ENCODE measurements around the gene PCP2.
"Not testable (repeated sequence)": the region's sequence is repeated elsewhere in the genome, so short reads cannot be mapped to it uniquely, and the experiment has no call there.

The PCP2 gene

DNA sequence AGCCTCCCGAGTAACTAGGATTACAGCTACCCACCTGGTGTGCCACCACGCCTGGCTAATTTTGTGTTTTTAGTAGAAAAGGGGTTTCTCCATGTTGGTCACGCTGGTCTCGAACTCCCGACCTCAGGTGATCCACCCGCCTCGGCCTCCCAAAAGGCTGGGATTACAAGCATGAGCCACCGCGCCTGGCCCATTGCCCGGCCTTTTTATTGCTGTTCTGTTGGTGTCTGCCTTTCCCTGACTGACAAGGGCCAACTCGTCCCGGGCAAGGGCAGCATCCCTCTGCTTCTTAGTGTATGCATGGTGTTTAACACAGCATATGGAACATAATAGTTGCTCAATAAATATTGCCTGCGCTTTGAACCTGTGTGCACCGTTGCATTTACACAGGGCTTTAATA, 29.1 kb upstream of the PCP2 start:
- in situ Hi-C loops (cut with MboI; ENCODE audit: low sequenced_read_pairs), result no loop called here

DNA sequence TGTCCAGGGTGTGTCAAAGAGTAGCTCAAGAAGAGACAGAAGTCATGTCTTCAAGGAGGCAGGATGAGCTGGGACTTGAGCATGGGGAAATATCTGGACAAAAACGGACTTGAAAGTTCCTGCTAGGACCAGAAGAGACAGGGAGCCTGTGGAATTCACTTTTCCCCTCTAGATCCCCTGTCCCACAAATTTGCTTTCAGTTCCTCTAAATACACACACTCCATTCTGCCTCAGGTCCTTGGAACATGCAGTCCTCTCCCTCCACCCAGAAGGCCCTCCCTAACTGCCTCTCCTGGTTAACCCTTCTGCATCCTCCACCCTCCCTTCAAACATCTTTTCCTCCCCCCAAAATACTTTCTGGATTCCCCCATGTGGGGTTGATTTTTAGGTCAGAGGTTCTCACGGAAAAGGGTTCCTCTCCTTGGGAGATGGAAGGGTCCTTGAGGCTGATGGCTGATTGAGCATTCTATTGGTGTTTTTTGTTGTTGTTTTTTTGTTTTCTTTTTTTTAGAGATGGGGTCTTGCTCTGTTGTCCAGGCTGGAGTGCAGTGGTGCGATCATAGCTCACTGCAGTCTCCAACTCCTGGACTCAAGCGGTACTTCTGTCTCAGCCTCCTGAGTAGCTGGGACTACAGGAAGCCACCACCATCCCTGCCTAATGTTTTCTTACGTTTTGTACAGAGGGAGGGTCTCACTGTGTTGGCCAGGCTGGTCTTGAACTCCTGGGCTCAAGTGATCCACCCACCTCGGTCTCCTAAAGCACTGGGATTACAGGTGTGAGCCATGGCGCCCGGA, 28.4 kb upstream of the PCP2 start:
- in situ Hi-C loops (cut with MboI; ENCODE audit: low sequenced_read_pairs), result no loop called here

DNA sequence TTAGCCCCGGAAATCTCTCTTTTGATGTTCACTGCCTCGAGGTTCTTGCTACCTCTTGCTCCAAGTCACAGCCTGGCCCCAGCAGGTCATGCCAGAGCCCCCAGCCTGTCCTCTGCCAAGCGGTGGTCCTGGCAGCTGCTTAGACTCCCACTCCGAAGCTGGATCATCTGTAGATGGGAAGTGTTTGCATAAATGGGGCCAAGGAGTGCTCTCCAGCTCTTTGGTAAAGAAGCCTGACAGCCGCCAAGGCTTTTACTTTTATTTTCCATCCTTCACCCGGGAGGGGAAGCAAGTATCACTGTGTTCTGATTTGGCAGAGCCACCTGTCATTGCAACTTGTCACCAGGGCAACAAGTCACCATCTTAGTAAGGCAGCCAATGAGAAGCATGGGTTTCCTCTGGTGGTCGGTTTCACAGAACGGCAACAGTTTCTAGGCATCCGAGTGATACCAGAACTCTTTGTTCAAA, 24.7 kb upstream of the PCP2 start:
- in situ Hi-C loops (cut with MboI; ENCODE audit: low sequenced_read_pairs), result no loop called here

DNA sequence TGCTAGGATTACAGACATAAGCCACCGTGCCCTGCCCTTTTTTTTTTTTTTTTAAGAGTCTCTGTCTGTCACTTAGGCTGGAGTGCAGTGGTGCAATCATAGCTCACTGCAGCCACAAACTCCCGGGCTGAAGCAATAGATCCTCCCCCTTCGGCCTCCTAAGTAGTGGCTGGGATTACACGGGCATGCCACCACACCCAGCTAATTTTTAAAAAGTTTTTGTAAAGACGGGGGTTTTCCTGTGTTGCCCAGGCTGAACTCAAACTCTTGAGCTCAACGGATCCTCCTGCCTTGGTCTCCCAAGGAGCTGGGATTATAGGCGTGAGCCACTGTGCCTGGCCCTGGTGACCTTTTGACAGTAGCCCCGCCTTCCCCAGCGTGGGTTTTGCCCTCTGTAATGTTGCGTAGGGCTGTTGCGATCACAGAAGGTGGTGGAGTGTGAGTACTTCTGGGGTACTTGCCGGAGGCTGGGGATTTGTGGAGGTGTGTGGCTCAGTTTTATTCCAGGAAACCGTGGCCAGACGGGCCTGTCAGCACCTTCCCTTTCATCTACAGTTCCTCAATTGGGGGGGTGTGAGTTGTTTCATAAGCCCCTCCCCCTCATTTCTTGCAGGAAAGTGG, 23.7 kb upstream of the PCP2 start:
- in situ Hi-C loops (cut with MboI; ENCODE audit: low sequenced_read_pairs), result no loop called here

DNA sequence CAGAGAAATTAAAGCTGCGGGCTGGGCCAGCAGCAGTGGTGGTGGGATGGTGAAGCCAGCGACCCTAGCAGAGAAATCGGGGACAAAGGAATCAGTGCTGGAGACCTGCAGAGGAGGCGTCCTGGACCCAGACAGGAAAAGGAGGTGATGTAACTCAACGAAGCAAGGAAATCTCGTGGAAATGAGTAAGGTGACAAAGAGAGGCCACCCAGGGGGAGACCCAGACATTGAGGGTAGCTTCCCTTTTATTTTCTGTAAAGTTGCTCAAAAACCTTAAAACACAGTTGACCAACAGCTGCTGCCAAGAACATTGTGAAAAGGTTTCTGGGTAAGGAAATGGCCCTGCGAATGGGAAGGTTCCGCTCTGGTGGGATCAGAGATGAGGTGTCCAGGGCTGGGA, 22.1 kb upstream of the PCP2 start:
- in situ Hi-C loops (cut with MboI; ENCODE audit: low sequenced_read_pairs), result no loop called here

DNA sequence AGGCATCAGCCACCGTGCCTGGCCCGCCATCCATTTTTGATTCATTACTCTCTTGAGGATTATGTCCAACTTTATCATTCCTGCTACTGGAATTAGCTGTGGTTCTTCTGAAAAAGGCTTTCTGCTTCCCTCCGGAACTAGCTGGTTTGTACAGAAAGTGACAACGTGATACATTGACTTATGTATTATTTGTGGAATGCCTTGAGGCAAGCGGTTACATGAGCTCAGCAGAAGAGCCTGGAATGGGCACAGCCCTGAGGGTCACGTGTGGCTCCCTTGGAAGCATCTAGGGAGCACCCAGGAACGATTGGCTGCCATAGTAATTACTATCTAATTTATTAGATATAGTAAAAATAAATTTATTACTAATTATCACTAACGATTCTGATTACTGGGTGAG, 20.9 kb upstream of the PCP2 start:
- in situ Hi-C loops (cut with MboI; ENCODE audit: low sequenced_read_pairs), result no loop called here

DNA sequence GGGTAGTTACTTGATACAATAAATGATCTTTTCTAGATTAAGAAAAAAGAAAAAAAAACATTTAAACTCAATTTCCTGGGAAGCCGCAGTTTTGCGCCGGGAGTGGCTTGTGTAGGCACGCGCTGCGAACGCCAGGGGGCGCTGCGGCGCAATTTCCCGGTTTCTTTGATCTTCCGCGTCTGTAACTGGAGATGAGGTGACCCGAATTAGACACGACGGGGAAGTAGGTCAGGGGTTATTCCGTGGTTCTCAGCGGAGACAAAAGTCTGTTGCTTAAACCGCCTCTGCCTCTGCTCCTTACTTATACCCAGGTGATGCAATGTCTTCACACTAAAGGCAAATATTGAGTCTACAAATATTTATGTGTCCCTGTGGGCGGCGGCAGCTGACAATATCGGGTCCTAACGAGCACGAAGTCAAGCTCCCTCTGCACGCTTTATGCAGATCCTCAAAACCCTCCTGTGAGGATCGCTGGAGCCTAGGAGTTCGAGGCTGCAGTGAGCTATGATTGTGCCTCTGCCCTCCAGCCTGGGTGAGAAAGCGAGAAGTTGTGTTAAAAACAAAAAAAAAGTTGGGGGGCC, 18.6 kb upstream of the PCP2 start:
- in situ Hi-C loops (cut with MboI; ENCODE audit: low sequenced_read_pairs), result no loop called here

DNA sequence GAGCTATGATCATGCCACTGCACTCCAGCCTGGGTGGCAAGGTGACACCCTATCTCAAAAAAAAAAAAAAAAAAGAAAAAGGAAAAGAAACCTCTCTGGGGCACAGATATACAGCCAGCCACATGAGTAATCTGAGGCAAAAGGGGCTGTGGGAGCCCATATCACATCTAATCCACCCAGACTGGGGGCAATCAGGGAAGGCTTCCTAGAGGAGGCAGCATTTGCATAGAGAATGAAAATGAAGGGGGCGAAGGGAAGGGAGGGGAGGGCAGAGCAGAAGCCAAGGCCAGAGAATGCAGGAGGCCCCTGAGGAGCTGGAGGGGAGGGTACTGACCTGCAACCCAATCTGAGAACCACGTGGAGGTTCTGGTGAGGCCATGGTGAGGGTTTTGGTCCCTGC, 16.6 kb upstream of the PCP2 start:
- in situ Hi-C loops (cut with MboI; ENCODE audit: low sequenced_read_pairs), result no loop called here

DNA sequence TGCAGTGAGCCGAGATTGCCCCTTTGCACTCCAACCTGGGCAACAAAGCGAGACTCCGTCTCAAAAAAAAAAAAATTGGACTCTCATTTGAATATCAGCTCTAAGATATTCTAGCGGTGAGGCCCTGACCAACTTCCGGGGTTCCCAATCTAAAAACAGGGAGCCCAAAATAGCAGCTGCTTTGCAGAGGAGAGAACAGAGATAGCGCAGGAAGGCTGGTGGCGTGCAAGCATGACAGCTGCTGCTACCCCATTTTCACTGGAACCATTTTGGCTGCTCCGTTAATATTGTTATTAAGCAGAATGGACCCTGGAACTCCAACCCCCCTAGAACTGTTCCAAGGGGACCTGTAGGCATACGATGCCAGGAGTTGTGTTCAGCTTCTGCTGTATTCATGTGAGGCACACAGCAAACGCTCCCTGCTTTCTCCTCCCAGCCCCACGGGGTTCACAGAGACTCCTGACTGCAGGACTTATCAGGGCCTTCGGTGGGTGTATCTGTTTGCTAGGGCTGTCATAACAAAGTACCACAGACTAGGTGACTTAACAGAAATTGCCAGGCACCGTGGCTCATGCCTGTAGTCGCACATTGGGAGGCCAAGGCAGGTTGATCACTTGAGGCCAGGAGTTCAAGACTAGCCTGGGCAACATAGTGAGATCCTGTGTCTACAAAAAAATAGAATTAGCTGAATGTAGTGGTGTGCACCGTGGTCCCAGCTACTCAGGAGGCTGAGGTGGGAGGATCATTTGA, 14.9 kb upstream of the PCP2 start:
- in situ Hi-C loops (cut with MboI; ENCODE audit: low sequenced_read_pairs), result no loop called here

DNA sequence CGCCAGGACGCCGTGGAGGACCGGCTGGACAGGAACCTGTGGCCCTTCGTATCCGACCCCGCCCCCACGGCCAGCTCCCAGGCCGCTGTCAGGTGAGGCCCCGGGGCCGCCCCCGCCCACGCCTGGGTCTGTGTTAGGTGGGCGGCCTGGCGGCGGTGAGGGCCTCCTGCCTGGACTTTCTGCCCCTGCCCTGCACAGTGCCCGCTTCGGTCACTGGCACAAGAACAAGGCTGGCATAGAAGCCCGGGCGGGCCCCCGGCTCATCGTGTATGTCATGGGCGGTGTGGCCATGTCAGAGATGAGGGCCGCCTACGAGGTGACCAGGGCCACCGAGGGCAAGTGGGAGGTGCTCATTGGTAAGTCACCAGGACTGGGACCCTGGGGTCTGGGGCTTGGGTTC, 13.6 kb upstream of the PCP2 start:
- in situ Hi-C loops (cut with MboI; ENCODE audit: low sequenced_read_pairs), result no loop called here

DNA sequence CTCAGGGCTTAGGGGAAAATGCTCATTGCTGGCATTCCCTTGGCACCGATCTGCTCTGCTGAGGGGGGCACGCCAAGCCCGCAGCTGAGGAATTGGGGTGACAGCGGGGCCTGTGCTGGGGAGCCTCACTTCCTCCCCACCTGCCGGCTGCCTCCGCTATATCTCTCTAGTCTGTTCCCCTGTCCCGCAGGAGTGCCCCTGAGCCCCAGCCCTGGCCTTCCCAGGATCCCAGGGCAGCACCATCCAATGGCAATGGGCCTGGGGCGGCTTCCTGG, 12.8 kb upstream of the PCP2 start:
- in situ Hi-C loops (cut with MboI; ENCODE audit: low sequenced_read_pairs), result no loop called here

DNA sequence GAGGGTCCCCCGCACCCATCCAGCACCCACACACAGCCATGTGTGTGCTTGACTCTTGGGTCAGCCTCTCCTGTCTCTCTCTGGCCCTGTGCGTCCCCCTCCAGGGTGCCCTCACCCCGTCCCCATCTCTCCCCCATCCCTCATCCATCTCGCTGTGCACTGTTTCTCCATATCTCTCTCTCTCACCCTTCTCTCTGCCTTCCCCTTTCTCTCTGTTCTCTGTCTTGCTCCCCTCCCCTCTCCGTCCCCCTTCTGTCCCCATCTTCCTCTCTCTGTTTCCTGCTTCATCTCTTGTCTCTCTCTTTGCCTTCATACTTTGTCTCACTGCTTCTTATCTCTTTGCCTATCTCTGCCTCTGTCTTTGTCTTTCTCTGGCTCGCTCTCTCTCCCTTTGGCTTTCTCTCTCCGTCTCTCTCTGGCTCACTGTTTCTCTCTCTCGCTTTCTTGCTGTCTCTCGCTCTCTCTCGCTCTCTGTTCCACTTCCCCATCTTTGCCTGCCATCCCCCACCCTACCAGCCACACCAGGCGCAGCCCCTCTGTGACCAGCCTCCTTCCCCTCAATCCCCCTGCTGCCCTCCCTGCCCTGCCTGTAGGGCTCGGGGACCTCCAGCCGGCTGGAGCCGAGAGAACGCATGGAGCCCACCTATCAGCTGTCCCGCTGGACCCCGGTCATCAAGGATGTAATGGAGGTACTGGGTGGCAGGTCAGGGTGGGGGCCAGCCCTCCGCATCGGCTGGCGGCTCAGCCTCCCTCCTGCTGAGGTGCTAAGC, 12.3 kb upstream of the PCP2 start:
- in situ Hi-C loops (cut with MboI; ENCODE audit: low sequenced_read_pairs), result no loop called here

DNA sequence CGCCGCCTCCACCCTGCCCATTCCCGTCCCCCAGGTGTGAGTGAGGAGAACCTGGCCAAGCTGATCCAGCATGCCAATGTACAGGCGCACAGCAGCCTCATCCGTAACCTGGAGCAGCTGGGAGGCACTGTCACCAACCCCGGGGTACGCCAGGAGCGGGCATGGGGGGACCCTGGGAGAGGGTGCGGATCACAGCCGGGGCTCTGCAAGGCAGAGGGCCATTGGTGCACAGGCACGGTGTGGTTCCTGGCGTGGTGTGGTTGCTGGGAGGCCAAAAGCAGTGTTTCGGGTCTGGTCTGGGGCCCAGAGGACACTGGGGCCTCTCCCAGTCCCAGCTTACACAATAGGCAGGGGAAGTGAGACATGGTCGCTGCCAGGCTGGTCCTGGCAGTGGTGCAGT, 11.6 kb upstream of the PCP2 start:
- in situ Hi-C loops (cut with MboI; ENCODE audit: low sequenced_read_pairs), result no loop called here

DNA sequence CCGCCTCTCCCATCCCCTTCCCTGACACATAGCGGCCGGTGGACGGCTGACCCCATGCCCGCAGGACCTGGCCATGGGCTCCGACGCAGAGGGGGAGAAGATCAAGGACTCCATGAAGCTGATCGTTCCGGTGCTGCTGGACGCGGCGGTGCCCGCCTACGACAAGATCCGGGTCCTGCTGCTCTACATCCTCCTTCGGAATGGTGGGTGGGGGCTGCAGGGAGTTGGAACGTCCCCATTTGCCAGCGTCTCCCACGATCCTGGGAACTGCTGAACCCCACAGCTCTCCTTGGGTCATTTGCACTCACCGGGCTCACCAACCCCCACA, 11.0 kb upstream of the PCP2 start:
- in situ Hi-C loops (cut with MboI; ENCODE audit: low sequenced_read_pairs), result no loop called here

DNA sequence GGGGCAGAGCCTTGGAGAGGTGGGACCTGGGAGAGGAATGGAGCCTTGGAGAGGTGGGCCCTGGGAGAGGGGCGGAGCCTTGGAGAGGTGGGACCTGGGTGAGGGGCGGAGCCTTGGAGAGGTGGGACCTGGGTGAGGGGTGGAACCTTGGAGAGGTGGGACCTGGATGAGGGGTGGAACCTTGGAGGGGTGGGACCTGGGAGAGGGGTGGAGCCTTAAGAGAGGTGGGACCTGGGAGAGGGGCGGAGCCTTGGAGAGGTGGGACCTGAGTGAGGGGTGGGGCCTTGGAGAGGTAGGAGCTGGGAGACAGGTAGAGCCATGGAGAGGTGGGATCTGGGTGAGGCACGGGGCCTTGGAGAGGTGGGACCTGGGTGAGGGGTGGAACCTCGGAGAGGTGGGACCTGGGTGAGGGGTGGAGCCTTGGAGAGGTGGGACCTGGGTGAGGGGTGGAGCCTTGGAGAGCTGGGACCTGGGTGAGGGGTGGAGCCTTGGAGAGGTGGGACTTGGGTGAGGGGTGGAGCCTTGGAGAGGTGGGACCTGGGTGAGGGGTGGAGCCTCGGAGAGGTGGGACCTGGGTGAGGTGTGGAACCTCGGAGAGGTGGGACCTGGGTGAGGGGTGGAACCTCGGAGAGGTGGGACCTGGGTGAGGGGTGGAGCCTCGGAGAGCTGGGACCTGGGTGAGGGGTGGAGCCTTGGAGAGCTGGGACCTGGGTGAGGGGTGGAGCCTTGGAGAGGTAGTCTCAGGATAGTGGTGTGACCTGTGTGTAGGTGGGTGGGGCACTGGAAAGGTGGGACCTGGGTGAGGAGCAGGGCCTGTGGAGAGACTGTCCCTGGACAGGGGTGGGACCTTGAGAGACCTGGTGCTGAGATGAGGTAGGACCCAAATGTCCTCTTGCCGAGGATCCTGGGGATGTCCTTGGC, 10.4 kb upstream of the PCP2 start:
- in situ Hi-C loops (cut with MboI; ENCODE audit: low sequenced_read_pairs), result not testable (repeated sequence)

DNA sequence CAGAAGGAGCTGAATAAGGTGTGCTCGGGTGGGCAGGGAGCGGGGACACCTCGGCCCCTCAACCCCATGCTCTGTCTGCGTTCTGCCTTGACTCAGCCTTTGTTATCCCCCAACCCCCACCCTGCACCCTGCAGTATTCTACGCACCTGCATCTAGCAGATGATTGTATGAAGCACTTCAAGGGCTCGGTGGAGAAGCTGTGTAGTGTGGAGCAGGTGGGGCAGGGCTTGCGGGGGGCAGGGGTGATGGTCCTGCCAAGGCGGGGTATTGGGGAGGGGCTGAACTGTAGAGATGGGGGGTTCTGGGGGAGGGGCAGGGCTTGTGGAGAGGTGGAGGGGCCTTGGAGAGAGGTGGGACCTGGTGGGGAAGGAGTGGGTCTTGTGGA, 9.5 kb upstream of the PCP2 start:
- in situ Hi-C loops (cut with MboI; ENCODE audit: low sequenced_read_pairs), result no loop called here

DNA sequence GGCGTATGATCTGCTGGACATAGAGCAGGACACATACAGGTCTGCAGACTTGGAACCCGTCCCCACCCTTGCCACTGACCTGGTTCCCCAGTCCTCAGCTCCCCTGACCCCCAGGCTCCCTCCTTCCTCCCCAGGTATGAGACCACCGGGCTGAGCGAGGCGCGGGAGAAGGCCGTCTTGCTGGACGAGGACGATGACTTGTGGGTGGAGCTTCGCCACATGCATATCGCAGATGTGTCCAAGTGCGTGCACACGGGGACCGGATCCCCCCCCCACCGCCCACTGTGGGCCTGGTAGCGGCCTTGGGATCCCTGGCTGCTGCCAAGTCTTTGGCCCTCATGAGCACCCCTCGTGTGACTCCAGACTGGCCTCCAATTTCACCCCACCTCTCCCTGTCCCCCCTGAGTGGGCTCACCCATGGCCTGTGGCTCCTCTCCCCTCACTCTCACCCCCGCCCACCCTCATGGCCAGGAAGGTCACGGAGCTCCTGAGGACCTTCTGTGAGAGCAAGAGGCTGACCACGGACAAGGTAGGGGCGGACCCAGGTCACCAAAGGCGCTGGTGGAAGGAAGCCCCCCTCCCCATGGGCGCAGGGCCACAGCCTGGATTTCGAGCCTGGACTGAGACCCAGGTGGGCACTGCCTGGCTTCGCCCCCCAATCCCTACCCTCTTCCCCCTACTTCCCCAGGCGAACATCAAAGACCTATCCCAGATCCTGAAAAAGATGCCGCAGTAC, 8.9 kb upstream of the PCP2 start:
- in situ Hi-C loops (cut with MboI; ENCODE audit: low sequenced_read_pairs), result no loop called here

DNA sequence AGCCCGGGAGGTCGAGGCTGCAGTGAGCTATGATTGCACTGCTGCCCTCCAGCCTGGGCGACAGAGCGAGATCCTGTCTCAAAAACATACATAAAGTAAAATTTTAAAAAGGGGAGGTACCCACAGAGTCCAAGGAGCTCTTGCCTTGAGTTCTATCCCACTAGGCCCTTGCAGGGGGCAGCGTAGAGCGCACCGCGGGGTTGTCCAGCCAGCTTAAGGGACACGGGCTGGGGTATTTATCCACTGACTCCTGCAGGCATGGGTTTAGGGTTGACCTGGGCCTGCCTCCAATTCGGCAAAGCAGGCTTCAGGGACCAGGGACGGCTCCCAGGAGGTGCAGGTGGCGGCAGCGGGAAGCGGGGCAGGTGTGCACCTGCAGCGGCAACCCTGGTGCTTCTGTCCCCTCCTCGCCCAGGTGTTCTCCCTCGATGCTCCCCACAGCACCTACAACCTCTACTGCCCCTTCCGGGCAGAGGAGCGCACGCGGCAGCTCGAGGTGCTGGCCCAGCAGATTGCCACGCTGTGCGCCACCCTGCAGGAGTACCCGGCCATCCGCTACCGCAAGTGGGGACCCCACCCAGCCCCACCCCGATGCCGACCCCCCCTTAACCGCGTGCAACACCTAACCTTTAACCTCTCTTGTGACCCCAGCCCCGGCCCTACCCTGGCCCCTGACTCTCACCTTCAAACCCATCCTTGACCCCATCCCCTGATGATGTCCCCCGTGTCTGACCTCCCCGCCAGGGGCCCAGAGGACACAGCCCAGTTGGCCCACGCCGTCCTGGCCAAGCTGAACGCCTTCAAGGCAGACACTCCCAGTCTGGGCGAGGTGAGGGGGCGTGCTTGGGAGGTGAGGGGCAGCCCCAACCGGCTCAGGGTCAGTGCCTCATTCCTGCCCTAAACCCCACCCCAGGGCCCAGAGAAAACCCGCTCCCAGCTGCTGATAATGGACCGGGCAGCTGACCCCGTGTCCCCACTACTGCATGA, 8.1 kb upstream of the PCP2 start:
- in situ Hi-C loops (cut with MboI; ENCODE audit: low sequenced_read_pairs), result no loop called here

Measured in HL-60/S4 treated with retinoic acid at 250 ng/mL for 4 days and 3 days (cell line).